ENCODE results near the gene PGAP3.

PGAP3 gene

DNA sequence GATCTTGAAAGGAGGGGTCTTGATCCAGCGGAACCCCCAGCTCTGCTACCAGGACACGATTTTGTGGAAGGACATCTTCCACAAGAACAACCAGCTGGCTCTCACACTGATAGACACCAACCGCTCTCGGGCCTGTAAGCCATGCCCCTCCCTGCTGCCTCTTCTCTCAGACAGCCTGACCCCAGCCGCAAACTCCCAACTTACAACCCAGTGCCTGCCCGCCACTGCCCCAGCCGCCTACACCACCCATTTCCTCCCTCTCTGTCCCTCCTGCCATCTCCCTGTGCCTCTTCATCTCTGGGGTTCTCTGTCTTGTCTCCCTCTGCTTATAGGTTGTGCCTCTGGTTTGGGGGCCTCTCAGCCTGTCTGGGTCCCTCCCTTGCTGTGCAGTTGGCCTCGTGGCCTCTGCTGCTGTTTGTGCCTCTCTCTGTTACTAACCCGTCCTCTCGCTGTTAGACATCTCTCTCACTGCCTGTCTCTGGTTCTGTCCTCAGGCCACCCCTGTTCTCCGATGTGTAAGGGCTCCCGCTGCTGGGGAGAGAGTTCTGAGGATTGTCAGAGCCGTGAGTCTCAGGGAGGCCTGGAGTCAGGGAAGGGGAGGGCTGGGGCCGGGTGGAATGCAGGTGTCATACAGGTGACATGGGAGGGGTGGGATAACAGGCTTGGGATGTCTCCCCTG lies 21.6 kb upstream of the PGAP3 start:
- no peaks in the 10 kb centered on the region for H3K9me3 Mint-ChIP-seq
- DNase-seq (no peak), ATAC-seq (replicated peaks) (peak; percentile 66)
- H3K27ac Mint-ChIP-seq: peak overlapping the region; percentile 62 to 88
- H3K4me3 Mint-ChIP-seq: peak overlapping the region; percentile 56 to 61
- no peaks in the 10 kb centered on the region for H3K36me3 Mint-ChIP-seq (ENCODE audit: insufficient read depth)
- no peaks in the 10 kb centered on the region for H3K27me3 Mint-ChIP-seq
- peaks cover 20% of the 10 kb centered on the region in 2 donors for H3K4me1 Mint-ChIP-seq (ENCODE audit: low read depth in 2 of 2)

GRCh38 chr17:39706921-39707337 lies 19.1 kb upstream of the PGAP3 start:
- DNase-seq: no peak
- Mint-ChIP-seq H3K27me3 (peaks cover 0 to 3% of the 10 kb centered on the region in 2 donors), H3K9me3 (no peaks in the 10 kb centered on the region), H3K36me3 (ENCODE audit: insufficient read depth) (no peaks in the 10 kb centered on the region), H3K4me3 (peak overlapping the region; percentile 38 to 53), H3K4me1 (ENCODE audit: low read depth in 2 of 2) (peaks cover 20 to 21% of the 10 kb centered on the region in 2 donors), H3K27ac (peak overlapping the region; percentile 77 to 87)
- ATAC-seq (replicated peaks): peak; percentile 18

GRCh38 chr17:39706383-39706782 lies 18.5 kb upstream of the PGAP3 start:
- no peak for DNase-seq
- Mint-ChIP-seq H3K36me3 (ENCODE audit: insufficient read depth) (no peaks in the 10 kb centered on the region), H3K4me3 (no peak overlapping the region)

DNA sequence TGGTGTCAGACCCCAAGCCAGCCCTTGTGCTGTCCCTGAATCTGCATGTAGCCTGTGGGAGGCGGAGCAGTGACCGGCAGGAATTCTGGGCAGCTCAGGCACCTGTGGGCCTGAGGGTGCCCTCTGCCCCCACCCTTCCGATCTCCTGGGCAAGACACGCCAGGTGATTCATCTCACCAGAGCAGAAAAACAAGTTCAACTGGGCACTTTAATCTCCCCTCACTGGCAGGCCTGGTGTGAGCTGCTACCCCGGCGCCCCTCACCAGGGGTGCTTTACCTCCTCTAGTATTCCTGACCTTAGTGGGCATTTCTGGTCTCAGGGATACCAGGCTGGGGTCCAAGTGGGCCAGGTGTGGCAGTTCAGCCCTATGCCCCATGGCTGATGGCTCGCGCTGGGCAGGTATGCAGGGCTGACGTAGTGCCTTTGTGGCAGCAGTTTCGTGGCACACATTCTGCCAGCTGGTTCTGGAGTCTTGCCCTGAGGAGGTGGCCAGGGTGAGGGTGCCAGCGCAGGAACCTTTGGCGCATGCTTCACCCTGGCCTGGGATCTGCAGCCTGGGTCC lies 18.0 kb upstream of the PGAP3 start:
- Mint-ChIP-seq H3K27ac (no peak overlapping the region), H3K36me3 (ENCODE audit: insufficient read depth) (no peaks in the 10 kb centered on the region), H3K27me3 (peaks cover 9 to 13% of the 10 kb centered on the region in 2 donors), H3K9me3 (no peaks in the 10 kb centered on the region), H3K4me3 (no peak overlapping the region), H3K4me1 (ENCODE audit: low read depth in 2 of 2) (peaks cover 20 to 21% of the 10 kb centered on the region in 2 donors)
- DNase-seq: no peak
- ATAC-seq (replicated peaks): no peak

More at GRCh38 chr17:39706383-39706782, 18.5 kb upstream of the PGAP3 start:
- H3K9me3 Mint-ChIP-seq: no peaks in the 10 kb centered on the region
- peaks cover 20 to 21% of the 10 kb centered on the region in 2 donors for H3K4me1 Mint-ChIP-seq (ENCODE audit: low read depth in 2 of 2)
- no peak overlapping the region for H3K27ac Mint-ChIP-seq
- H3K27me3 Mint-ChIP-seq: peaks cover 4 to 8% of the 10 kb centered on the region in 2 donors
- ATAC-seq (replicated peaks): no peak

- H3K4me3 Mint-ChIP-seq: no peak overlapping the region
- no peak overlapping the region for H3K27ac Mint-ChIP-seq
- H3K36me3 Mint-ChIP-seq (ENCODE audit: insufficient read depth): no peaks in the 10 kb centered on the region
- peaks cover 20 to 21% of the 10 kb centered on the region in 2 donors for H3K4me1 Mint-ChIP-seq (ENCODE audit: low read depth in 2 of 2)
- H3K27me3 Mint-ChIP-seq: peaks cover 14 to 22% of the 10 kb centered on the region in 2 donors
- DNase-seq (no peak), ATAC-seq (replicated peaks) (no peak)
- no peaks in the 10 kb centered on the region for H3K9me3 Mint-ChIP-seq
Measured at GRCh38 chr17:39704821-39705551, 17.1 kb upstream of the PGAP3 start.

GRCh38 chr17:39703913-39704312 lies 16.1 kb upstream of the PGAP3 start:
- no peaks in the 10 kb centered on the region for H3K9me3 Mint-ChIP-seq
- H3K4me1 Mint-ChIP-seq (ENCODE audit: low read depth in 2 of 2): peaks cover 15 to 18% of the 10 kb centered on the region in 2 donors
- H3K27ac Mint-ChIP-seq: no peak overlapping the region
- no peak for ATAC-seq (replicated peaks)
- H3K4me3 Mint-ChIP-seq: no peak overlapping the region
- peaks cover 25 to 33% of the 10 kb centered on the region in 2 donors for H3K27me3 Mint-ChIP-seq
- DNase-seq: no peak
- peaks cover 3% of the 10 kb centered on the region for H3K36me3 Mint-ChIP-seq (ENCODE audit: insufficient read depth)

- Mint-ChIP-seq H3K9me3 (no peaks in the 10 kb centered on the region), H3K4me1 (ENCODE audit: low read depth in 2 of 2) (peaks cover 12 to 13% of the 10 kb centered on the region in 2 donors), H3K27me3 (peaks cover 28 to 40% of the 10 kb centered on the region in 2 donors), H3K4me3 (no peak overlapping the region), H3K27ac (no peak overlapping the region), H3K36me3 (ENCODE audit: insufficient read depth) (peaks cover 3% of the 10 kb centered on the region)
- DNase-seq (no peak), ATAC-seq (replicated peaks) (peak; percentile 37)
Measured at GRCh38 chr17:39702901-39703893, 15.3 kb upstream of the PGAP3 start.

GRCh38 chr17:39701784-39702422 lies 14.0 kb upstream of the PGAP3 start:
- no peaks in the 10 kb centered on the region for H3K9me3 Mint-ChIP-seq
- no peak for DNase-seq
- H3K27me3 Mint-ChIP-seq: peaks cover 35 to 47% of the 10 kb centered on the region in 2 donors
- peaks cover 3% of the 10 kb centered on the region for H3K36me3 Mint-ChIP-seq (ENCODE audit: insufficient read depth)
- peaks cover 6 to 8% of the 10 kb centered on the region in 2 donors for H3K4me1 Mint-ChIP-seq (ENCODE audit: low read depth in 2 of 2)
- ATAC-seq (replicated peaks): no peak
- H3K4me3 Mint-ChIP-seq: no peak overlapping the region
- no peak overlapping the region for H3K27ac Mint-ChIP-seq

DNA sequence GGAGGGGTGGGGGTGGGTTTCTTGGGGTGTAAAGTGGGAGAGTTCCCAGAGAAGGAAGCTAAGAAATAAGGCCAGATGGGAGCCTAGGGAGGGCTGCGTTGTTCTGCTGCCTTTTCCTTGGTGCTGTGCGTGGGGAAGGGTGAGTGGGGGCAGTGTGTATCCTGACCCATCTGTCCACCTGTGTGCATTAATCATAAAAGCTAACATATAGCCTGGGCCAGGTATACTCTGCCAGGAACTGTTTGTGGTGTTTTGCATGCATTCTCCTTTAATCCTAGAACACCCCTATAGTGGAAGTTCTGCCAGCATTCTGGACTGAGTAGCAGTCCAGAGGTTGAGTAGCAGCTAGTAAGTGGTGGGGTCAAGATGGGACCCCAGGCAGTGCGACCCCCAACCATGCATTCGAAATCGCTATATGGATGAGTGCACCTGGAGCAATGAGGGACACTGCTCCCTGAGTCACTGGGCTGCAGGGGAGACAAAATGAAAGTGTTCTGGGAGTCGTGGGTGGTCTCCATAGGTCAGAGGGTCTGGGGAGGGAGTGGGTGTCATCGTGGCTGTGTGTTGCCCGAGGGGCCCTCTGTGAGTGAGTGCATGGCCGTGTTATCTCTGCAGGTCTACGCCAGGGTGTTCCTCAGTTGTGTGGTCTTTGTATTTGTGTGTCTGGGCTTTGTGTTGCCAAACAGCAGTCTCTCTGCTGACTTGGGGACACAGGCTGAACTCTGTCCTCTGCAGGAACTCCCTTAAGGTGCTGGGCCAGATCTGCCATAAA lies 13.3 kb upstream of the PGAP3 start:
- no peak for DNase-seq
- no peak for ATAC-seq (replicated peaks)
- peaks cover 4 to 5% of the 10 kb centered on the region in 2 donors for H3K4me1 Mint-ChIP-seq (ENCODE audit: low read depth in 2 of 2)
- H3K27me3 Mint-ChIP-seq: peaks cover 35 to 47% of the 10 kb centered on the region in 2 donors
- H3K27ac Mint-ChIP-seq: no peak overlapping the region
- peaks cover 3% of the 10 kb centered on the region for H3K36me3 Mint-ChIP-seq (ENCODE audit: insufficient read depth)
- H3K4me3 Mint-ChIP-seq: no peak overlapping the region
- H3K9me3 Mint-ChIP-seq: no peaks in the 10 kb centered on the region

- ATAC-seq (replicated peaks) (no peak), DNase-seq (no peak)
- H3K4me3 Mint-ChIP-seq: no peak overlapping the region
- no peak overlapping the region for H3K27ac Mint-ChIP-seq
- peaks cover 3% of the 10 kb centered on the region for H3K36me3 Mint-ChIP-seq (ENCODE audit: insufficient read depth)
- no peaks in the 10 kb centered on the region for H3K9me3 Mint-ChIP-seq
- peaks cover 4 to 5% of the 10 kb centered on the region in 2 donors for H3K4me1 Mint-ChIP-seq (ENCODE audit: low read depth in 2 of 2)
- peaks cover 35 to 47% of the 10 kb centered on the region in 2 donors for H3K27me3 Mint-ChIP-seq
Measured at GRCh38 chr17:39700148-39700987, 12.5 kb upstream of the PGAP3 start.

- H3K27ac Mint-ChIP-seq: no peak within 1 kb of the TSS
- DNase-seq (no peak), ATAC-seq (replicated peaks) (no peak)
- H3K36me3 Mint-ChIP-seq (ENCODE audit: insufficient read depth): peaks cover 3% of the 10 kb centered on the region
- no peaks in the 10 kb centered on the region for H3K9me3 Mint-ChIP-seq
- H3K4me3 Mint-ChIP-seq: peak within 1 kb of the TSS in 1 of 2 donors; percentile 63
- H3K27me3 Mint-ChIP-seq: peaks cover 35 to 47% of the 10 kb centered on the region in 2 donors
- H3K4me1 Mint-ChIP-seq (ENCODE audit: low read depth in 2 of 2): peaks cover 4 to 5% of the 10 kb centered on the region in 2 donors
Measured at GRCh38 chr17:39699818-39700147, 11.9 kb upstream of the PGAP3 start, which contains the start of gene ERBB2. ERBB2 (plus strand) TSS chr17:39700064; CDS start chr17:39700239, 175 bp downstream.
